Left kidney (tissue), 8 donors: ENCODE data around the gene PDGFRB. TPM values are rescaled to one million over a fixed set of nuclear protein-coding genes. Genes with fewer than 3 reads are reported as not detected.

Experiments
- DNase-seq: peaks from one replicate; pipeline ENCODE4 v3.0.0-alpha.2; 2013
- long read RNA-seq, 8 donors: transcript quantifications; one replicate each; lab custom pipeline, GENCODE V29; 2026
- polyA plus RNA-seq: library from polyadenylated mRNA; unstranded; fragments of 120-200 nt; gene quantifications from one replicate; pipeline ENCODE4 v1.2.1, GENCODE V29; 2013; ENCODE audit not compliant: insufficient read length

PDGFRB gene
- 137 TPM for polyA plus RNA-seq
- long read RNA-seq, donor 1, full-length matches to known transcripts, result 8 of 72 reads
- long read RNA-seq, donor 1, partial matches to known transcripts, result 64 of 72 reads
- long read RNA-seq, donor 1, other reads (novel, unspliced or antisense), result 0 of 72 reads
- long read RNA-seq, donor 2, full-length matches to known transcripts, result 7 of 40 reads
- long read RNA-seq, donor 2, partial matches to known transcripts, result 33 of 40 reads
- long read RNA-seq, donor 2, other reads (novel, unspliced or antisense), result 0 of 40 reads
- long read RNA-seq, donor 3, full-length matches to known transcripts, result 2 of 36 reads
- long read RNA-seq, donor 3, partial matches to known transcripts, result 34 of 36 reads
- long read RNA-seq, donor 3, other reads (novel, unspliced or antisense), result 0 of 36 reads
- long read RNA-seq, donor 4, result 0 reads
- long read RNA-seq, donor 5, full-length matches to known transcripts, result 2 of 44 reads
- long read RNA-seq, donor 5, partial matches to known transcripts, result 42 of 44 reads
- long read RNA-seq, donor 5, other reads (novel, unspliced or antisense), result 0 of 44 reads
- long read RNA-seq, donor 6, full-length matches to known transcripts, result 4 of 36 reads
- long read RNA-seq, donor 6, partial matches to known transcripts, result 32 of 36 reads
- long read RNA-seq, donor 6, other reads (novel, unspliced or antisense), result 0 of 36 reads
- long read RNA-seq, donor 7, full-length matches to known transcripts, result 5 of 35 reads
- long read RNA-seq, donor 7, partial matches to known transcripts, result 30 of 35 reads
- long read RNA-seq, donor 7, other reads (novel, unspliced or antisense), result 0 of 35 reads
- long read RNA-seq, donor 8, partial matches to known transcripts, result 6 of 6 reads
- long read RNA-seq, donor 8, other reads (novel, unspliced or antisense), result 0 of 6 reads

DNA sequence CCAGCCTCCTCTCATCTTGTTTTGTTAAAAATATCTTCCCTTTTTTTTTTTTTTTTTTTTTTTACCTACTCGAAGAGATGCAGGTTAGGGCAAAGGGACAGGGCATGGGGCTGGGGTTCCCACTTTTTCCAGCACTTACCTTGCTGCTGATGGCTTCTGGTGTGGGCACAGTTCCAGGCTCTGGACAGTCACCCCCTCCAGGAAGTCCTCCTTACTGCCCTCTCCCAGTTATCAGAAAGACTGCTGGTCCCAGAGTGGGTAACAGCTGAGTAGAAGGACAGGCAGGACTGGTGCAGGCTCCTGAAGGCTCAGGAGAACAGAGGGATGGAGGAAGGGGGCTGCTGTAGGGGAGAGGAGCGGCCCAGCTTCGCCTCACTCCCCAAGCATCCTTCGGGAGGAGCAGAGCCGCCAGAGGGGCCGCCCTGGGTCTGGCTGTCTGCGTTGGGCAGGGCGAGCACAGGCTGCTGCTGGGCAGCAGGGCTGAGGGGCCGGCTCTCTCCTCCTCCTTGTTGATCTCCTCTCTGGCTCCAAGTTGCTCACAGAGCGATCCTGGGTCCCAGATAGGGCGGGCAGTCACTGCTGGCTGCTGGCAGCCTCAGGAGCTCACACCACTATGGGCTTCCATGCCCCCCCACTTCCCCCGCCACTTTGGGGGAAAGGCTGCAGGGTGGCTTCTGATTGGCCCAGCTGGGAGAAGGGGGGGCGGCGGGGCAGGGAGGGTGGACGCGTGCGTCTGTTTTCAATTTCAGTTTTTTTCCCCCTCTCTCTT is at the start of gene PDGFRB:
TSS of gene PDGFRB (minus strand) at position 588 of the 769 bp plus-strand sequence. CDS start 18,798 bp downstream, outside the sequence.
- DNase-seq, result peak; percentile 84

DNA sequence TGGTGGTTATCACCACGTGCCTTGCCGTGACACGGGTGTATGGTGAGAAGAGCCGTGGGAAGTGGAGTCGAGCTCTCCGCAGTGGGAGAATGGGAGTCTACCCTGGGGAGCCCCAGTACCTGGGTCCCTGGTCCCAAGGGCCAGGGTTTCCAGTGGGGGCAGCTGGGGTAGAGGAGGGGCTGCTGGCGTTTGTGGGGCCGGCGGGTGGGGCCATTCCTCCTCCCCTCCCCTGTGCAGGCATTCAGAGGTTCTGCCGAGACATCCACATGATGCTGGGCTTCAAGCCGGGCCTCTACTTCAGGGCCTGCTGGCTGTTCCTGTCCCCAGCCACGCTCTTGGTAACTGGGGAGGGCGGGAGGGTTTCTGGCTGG is 48.9 kb upstream of the PDGFRB start:
- no peak for DNase-seq

- no peak for DNase-seq
Measured at GRCh38 chr5:150203832-150204589, 48.4 kb upstream of the PDGFRB start.

GRCh38 chr5:150202501-150202900 is 46.9 kb upstream of the PDGFRB start:
- no peak for DNase-seq

GRCh38 chr5:150197476-150197875 is 41.8 kb upstream of the PDGFRB start:
- no peak for DNase-seq

- DNase-seq, result no peak
Measured at GRCh38 chr5:150196986-150197385, 41.3 kb upstream of the PDGFRB start.

- no peak for DNase-seq
Measured at GRCh38 chr5:150196514-150196913, 40.9 kb upstream of the PDGFRB start.

- DNase-seq, result no peak
Measured at GRCh38 chr5:150195736-150196485, 40.3 kb upstream of the PDGFRB start.

DNA sequence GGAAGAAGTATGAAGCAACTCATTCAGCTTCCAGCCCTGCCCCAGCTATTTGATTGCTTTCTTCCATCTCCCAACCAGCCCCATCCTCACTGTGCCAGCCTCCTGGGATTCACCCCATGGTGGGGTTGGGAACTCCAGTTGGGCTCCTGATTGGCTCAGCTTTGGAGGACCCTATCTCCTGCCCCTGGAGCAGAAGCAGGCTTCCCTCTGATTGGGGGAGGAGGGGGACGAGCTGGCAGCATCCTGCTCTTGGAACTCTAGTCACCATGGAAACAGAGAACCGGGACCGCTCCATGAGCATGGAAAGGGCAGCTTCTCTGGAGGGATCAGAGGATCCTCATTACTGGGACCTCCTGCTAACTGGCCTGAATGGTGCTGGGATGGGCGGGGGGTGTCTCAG is 36.8 kb upstream of the PDGFRB start:
- DNase-seq, result no peak

GRCh38 chr5:150190987-150191386 is 35.3 kb upstream of the PDGFRB start:
- no peak for DNase-seq

DNA sequence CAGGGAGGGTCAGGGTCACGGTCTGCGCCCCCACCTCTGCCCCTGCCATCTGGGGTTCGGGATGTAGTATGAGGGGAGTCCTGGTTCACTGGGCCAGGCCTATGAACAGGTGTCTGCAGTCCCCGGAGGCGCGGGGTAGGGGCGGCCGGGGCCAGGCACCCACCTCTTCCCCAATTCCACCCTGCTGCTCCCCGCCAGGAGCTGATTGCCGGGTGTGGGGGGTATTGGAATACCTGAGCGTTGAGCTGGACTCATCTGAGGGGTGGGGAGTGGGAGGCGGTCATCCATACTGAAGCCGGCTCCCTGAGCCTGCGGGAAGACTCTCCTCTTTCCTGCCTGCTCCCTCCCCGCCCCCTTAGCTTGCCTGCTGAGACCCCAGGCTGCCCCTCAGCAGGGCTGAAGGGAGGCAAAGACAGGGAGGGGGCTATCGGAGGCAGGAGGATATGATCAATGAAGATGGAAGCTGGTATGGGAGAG is 34.9 kb upstream of the PDGFRB start:
- DNase-seq, result no peak

DNA sequence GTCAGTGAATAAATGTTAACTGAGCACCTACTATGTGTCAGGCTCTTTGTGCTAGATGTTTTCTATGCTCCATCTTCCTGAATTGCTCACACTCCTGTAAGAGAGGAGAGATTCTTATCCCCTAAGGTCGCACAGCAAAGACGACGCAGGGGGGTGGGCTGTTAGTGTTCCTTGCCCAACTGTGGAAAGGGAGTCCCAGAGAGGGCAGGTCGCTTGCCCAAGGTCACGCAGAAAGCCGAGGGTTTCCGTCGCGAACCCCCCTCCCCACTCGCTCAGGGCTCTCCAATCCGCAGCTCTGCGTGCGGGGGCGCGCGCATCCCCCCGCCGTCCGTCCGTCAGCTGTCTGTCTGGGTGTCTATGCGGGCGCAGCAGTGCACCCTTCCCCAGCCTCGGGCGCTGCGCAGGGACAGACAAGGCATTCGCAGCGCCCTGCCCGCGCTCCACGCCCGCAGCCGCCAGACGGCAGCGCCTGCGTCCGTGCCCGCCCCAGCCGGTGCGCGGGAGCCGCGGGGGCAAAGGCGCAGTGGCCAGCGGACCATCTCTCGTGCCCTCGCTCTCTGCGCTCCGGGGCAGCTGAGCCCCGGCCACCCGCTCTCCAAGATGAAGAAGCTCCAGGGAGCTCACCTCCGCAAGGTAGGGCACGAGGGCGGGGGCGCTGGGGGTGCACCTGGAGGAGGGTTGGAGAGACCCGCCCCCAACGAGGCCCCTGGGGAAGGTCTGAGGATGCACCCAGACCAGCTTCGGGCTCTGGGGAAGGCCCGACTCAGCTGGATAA is 34.3 kb upstream of the PDGFRB start, which contains the start of gene SLC6A7:
TSS of gene SLC6A7 (plus strand) at position 335 of the 775 bp plus-strand sequence. CDS start at position 601, 266 bp downstream.
- DNase-seq, result no peak

- no peak for DNase-seq
Measured at GRCh38 chr5:150189326-150189725, 33.7 kb upstream of the PDGFRB start.

- DNase-seq, result no peak
Measured at GRCh38 chr5:150188146-150188842, 32.6 kb upstream of the PDGFRB start.

DNA sequence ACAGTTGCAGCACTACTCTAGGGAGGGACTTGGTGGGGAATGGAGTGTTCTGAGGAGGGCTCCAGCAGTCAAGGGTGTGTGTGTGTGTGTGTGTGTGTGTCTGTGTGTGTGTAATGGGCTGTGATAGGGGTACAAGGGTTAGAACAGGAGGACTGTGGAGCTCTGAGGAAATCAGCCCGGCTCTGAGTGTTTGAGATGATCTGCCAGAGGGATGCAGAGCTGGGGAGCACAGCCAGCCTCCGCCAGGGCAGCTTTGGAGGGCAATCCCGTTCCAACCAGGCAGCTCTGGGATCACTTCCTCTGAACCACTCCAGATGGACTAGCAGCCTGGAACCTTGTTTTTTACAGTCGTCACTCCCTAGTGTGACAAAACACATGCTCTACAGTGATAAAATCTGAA is 31.3 kb upstream of the PDGFRB start:
- no peak for DNase-seq

DNA sequence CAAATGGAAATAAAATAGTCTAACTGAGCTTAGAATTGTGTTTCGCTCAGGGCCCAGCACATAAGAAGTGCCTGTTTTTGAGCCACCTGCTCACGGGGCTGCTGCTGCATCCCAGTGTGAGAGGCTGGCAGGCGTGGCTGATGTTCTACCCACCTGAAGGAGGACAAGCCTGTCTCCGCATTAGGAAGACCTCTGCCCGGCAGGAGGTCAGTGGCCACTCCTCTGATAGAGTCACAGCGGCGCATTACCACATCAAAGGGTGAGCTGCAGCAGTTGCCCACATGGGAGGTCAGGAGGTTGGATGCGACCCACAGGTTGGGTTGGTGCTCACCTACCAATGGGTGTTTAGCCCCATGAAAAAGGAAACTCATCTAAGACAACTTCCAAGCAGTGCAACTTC is 30.5 kb upstream of the PDGFRB start:
- DNase-seq, result no peak

- no peak for DNase-seq
Measured at GRCh38 chr5:150184990-150185912, 29.6 kb upstream of the PDGFRB start.

GRCh38 chr5:150184006-150184405 is 28.4 kb upstream of the PDGFRB start:
- no peak for DNase-seq
